ENCODE measurements around the gene RALGPS1. TPM values are rescaled to one million over a fixed set of nuclear protein-coding genes. Genes with fewer than 3 reads are reported as not detected.
A peak's percentile ranks its signal among the peaks of the same experiment; 100 is the strongest.

The RALGPS1 gene
- total RNA-seq, 1 experiment from 2014 or later, result 18.6 TPM

DNA sequence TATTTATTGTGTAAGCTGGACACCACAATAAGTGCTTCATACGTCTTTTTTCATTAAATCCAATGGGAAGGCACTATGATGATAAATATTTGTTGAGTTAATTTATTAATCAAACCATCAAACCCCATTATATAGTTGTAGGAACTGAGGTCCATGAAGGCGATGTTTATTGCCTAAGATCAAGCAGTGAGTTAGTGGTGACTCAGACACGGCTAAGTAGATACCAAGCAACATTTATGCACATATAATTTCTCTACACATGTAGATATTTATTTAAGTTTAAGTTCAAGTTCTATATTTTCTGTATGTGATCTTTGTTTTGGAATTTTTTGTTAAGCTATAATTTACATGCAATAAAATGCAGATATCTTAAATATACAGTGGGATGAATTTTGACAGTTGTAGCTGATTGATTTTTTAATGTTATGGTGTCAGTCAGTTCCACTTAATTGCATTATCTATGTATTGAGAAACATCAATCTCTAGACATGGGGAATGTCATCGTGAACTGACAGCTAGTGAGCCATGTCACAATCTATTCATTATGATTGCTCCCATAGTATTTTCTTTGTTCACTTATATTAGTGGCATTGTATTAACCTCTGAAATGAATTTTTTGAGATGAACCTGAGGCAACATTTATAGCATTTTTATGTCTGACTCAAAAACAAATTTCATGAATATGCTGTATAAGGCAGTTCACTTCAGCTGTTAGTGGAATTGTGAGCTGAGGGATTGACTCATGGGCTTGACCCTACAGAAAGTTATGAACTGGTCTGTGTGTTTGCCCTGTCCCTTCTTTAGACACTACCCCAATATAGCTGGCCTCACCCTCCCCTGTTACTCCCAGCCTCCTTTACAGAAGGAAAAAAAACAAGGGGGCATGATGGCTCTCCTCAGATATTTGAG is 338.1 kb downstream of the RALGPS1 start:
- H4K91ac ChIP-seq (ENCODE audit: insufficient read length, low read depth, low read length), result no peak overlapping the region
- no peaks in the 10 kb centered on the region for H3K79me2 ChIP-seq (ENCODE audit: insufficient read depth, low read length)
- no peak overlapping the region for H3K56ac ChIP-seq (ENCODE audit: insufficient read length, low read depth, low read length)
- no peak overlapping the region for H2BK120ac ChIP-seq (ENCODE audit: low read depth, low read length, poor library complexity, severe bottlenecking)
- TF ChIP-seq, protein P1, sequence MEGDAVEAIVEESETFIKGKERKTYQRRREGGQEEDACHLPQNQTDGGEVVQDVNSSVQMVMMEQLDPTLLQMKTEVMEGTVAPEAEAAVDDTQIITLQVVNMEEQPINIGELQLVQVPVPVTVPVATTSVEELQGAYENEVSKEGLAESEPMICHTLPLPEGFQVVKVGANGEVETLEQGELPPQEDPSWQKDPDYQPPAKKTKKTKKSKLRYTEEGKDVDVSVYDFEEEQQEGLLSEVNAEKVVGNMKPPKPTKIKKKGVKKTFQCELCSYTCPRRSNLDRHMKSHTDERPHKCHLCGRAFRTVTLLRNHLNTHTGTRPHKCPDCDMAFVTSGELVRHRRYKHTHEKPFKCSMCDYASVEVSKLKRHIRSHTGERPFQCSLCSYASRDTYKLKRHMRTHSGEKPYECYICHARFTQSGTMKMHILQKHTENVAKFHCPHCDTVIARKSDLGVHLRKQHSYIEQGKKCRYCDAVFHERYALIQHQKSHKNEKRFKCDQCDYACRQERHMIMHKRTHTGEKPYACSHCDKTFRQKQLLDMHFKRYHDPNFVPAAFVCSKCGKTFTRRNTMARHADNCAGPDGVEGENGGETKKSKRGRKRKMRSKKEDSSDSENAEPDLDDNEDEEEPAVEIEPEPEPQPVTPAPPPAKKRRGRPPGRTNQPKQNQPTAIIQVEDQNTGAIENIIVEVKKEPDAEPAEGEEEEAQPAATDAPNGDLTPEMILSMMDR (conservative IDR thresholded peaks at IDR 0.05), result no peak
- no peak overlapping the region for H2AK5ac ChIP-seq (ENCODE audit: insufficient read length, low read length)
- no peak for DNase-seq
- no peak overlapping the region for H3K18ac ChIP-seq (ENCODE audit: insufficient read length, low read depth, low read length)
- H3K23ac ChIP-seq (ENCODE audit: insufficient read length, low read depth, low read length), result no peak overlapping the region
- H3K27ac ChIP-seq (ENCODE audit: insufficient read length, low read depth, low read length), result no peak overlapping the region
- no peaks in the 10 kb centered on the region for H3K27me3 ChIP-seq (ENCODE audit: insufficient read depth, low read length)
- no peak overlapping the region for H2BK20ac ChIP-seq (ENCODE audit: low read depth, low read length, poor library complexity, severe bottlenecking)
- Mint-ChIP-seq H3K4me3 (no peak overlapping the region), H3K4me1 (peaks cover 51 to 56% of the 10 kb centered on the region in 2 experiments), H3K36me3 (ENCODE audit: insufficient read depth in 1 of 3, low read depth in 3 of 3) (peaks cover 5 to 33% (median 29%) of the 10 kb centered on the region in 3 experiments; a peak in 6 of 7 replicates), H3K9me3 (peaks cover 4 to 8% of the 10 kb centered on the region in 2 experiments; a peak in 3 of 5 replicates), H3K27ac (peak overlapping the region in 2 of 3 experiments; percentile 2 to 55; a peak in 1 of 7 replicates), H3K27me3 (ENCODE audit: low read depth) (no peaks in the 10 kb centered on the region; the same call in 1 of the 2 replicates)
- H2AFZ ChIP-seq (ENCODE audit: low read length), result no peak overlapping the region
- no peak overlapping the region for H2BK5ac ChIP-seq (ENCODE audit: insufficient read length, low read length)
- no peaks in the 10 kb centered on the region for H3K9me3 ChIP-seq (ENCODE audit: control insufficient read depth, low read depth, low read length)
- H3K79me1 ChIP-seq (ENCODE audit: insufficient read depth, low read depth, low read length, poor library complexity, severe bottlenecking), result no peaks in the 10 kb centered on the region
- H3K4me2 ChIP-seq (ENCODE audit: insufficient read depth, insufficient read length, low read length), result no peak overlapping the region
- WGBS (ENCODE audit: extremely low coverage, insufficient read length, low lambda C conversion rate), result no CpG with 5 or more reads among the region's 4 CpGs
- no peak overlapping the region for H3K9ac ChIP-seq (ENCODE audit: extremely low read depth, insufficient read length, low read length)
- no peaks in the 10 kb centered on the region for H4K20me1 ChIP-seq (ENCODE audit: control insufficient read depth, insufficient read depth, insufficient read length)
- H2BK15ac ChIP-seq (ENCODE audit: low read depth, low read length), result no peak overlapping the region
- no peaks in the 10 kb centered on the region for H3K23me2 ChIP-seq (ENCODE audit: insufficient read length, low read depth, low read length, poor library complexity, severe bottlenecking)
- H3K14ac ChIP-seq (ENCODE audit: insufficient read depth, low read length), result no peak overlapping the region
- H4K8ac ChIP-seq (replicated peaks; ENCODE audit: insufficient read length, low read depth, low read length), result no peak overlapping the region
- no peak overlapping the region for H4K5ac ChIP-seq (ENCODE audit: insufficient read length, low read depth, low read length)
- H3K4me1 ChIP-seq (ENCODE audit: insufficient read depth, low read length), result peaks cover 17% of the 10 kb centered on the region
- H3K4ac ChIP-seq (ENCODE audit: low read depth, low read length), result no peak overlapping the region
- peak overlapping the region; percentile 65 for H2BK12ac ChIP-seq (ENCODE audit: insufficient read length, low read depth, low read length)
- no peak overlapping the region for H3T11ph ChIP-seq (ENCODE audit: low read length)

Measured in H9 (cell line).